GM19468 (cell line): Measurements from ENCODE around the gene NUP155.
"Not testable (repeated sequence)": the region's sequence is repeated elsewhere in the genome, so short reads cannot be mapped to it uniquely, and the experiment has no call there.

ENCODE experiments used
- ATAC-seq: cut with Tn5 transposase; IDR thresholded peaks from one replicate; pipeline ENCODE4 v1.9.1; 2021; ENCODE audit warnings: mild to moderate bottlenecking, moderate library complexity, moderate number of reproducible peaks; ENCODE audit not compliant: unreplicated experiment; ENCODE audit errors: extremely low read depth

Gene NUP155

GRCh38 chr5:37370864-37371726 lies at the start of gene NUP155:
TSS of gene NUP155 (minus strand) at chr5:37371106. CDS start at chr5:37370977, 129 bp downstream.
- peak; percentile 48 for ATAC-seq

GRCh38 chr5:37417347-37417746 lies 46.4 kb upstream of the NUP155 start:
- no peak for ATAC-seq

DNA sequence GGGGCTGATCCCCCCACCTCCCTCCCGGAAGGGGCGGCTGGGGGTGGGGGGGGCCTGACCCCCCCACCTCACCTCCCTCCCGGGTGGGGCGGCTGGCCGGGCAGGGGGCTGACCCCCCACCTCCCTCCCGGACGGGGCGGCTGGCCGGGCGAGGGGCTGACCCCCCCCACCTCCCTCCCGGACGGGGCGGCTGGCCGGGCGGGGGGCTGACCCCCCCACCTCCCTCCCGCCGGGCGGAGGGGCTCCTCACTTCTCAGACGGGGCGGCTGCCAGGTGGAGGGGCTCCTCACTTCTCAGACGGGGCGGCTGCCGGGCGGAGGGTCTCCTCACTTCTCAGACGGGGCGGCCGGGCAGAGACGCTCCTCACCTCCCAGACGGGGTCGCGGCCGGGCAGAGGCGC lies 44.5 kb upstream of the NUP155 start:
- ATAC-seq = not testable (repeated sequence)

DNA sequence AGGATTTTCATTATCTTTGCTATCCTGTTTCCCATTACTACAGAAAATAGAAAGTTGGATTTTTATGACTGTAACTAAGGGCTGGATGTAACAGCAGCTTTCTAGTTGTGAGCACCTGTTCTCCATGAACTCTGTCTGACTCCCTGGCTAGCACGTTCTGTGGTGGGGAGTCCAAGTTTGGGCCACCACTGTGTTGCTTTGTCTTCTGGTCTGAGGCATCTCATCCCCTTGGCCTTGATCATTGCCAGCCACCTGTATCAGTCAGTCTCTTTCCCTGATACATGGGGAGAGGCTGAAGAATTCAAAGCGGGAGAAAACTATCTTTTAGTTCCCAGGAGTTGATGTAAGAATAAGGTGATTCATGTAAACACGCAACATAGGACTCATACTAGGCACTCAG lies 41.6 kb upstream of the NUP155 start:
- no peak for ATAC-seq

- no peak for ATAC-seq
These were observed 29.6 kb upstream of the NUP155 start for GRCh38 chr5:37400501-37400900.

DNA sequence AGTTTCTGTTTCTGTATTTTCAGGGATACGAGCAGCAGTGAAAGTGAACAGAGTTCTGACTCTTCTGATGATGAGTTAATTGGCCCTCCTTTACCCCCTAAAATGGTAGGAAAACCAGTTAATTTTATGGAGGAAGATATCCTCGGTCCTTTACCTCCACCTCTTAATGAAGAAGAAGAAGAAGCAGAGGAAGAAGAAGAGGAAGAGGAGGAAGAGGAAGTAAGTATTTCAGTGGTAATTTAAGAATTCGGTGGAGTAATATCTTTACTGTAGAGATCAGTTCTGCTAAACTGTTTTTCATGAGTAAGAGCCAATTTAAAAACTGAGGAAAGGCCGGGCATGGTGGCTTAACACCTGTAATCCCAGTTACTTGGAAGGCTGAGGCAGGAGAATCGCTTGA lies 25.4 kb upstream of the NUP155 start:
- ATAC-seq = no peak

DNA sequence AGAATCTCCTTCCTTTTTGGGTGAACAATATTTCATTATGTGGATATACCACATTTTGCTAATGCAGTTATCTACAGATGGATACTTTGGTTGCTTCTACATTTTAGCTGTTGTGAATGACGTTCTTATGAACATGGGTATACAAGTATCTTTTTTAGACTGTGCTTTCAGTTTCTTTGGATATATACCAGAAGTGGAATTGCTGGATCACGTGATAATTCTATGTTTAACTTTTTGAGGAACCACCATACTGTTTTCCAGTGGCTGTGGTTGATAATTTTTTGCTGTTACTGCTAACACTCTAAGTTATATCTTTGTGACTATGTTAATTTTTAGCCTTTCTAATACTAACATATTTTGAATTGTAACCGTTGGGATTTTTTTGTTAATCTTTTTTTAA lies 20.7 kb upstream of the NUP155 start:
- ATAC-seq = no peak

DNA sequence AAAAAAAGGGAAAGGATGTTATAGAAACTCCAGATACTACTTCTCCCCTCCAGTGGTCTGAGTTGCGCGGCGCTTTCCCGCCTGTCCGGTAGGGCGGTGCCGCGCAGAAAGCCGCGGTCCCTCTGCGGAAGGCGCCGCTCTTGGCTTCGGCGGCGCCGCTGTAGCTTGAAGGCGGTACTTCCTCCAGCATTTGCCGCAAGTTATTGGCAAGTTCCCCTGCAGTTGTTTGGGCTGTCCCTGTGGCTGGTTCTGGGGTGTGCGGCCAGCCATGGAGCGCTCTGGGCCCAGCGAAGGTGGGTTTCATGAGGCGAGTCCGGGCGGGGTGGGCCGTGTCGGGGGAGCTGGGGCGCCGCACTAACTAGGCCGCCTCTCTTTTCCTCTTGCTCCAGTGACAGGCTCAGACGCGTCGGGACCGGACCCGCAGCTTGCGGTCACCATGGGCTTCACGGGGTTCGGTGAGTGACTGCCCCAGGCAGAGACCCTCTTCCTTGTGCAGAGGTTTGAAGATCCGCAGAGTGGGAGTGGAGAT lies 8.3 kb upstream of the NUP155 start, which contains the start of gene WDR70:
TSS of gene WDR70 (plus strand) at position 219 of the 529 bp plus-strand sequence. CDS start at position 269, 50 bp downstream.
- ATAC-seq = peak; percentile 100

DNA sequence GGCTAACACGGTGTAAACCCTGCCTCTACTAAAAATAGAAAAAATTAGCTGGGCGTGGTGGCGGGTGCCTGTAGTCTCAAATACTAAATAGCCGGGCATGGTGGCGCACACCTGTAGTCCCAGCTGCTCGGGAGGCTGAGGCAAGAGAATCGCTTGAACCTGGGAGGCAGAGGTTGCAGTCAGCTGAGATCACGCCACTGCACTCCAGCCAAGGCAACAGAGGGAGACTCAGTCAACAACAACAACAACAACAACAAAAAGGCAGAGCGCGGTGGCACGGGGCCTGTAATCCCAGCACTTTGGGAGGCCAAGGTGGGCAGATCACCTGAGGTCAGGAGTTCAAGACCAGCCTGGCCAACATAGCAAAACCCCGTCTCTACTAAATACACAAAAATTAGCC lies 7.2 kb upstream of the NUP155 start:
- ATAC-seq = not testable (repeated sequence)

- no peak for ATAC-seq
These were observed 4.2 kb upstream of the NUP155 start for GRCh38 chr5:37375091-37375490.

GRCh38 chr5:37370550-37370863 lies 399 bp downstream of the NUP155 start:
- ATAC-seq = no peak

DNA sequence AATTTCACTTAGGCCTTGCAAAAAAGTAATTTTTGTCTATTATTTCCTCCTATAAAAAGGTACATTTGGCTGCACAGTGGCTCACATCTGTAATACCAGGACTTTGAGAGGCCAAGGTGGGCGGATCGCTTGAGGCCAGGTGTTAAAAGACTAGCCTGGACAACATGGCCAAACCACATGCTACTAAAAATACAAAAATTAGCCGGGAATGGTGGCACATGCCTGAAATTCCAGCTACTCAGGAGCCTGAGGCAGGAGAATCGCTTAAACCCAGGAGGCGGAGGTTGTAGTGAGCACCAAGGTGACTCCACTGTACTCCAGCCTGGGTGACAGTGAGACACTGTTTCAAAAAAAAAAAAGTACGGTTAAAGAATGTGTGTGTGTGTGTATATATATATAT lies 15.7 kb downstream of the NUP155 start:
- no peak for ATAC-seq

DNA sequence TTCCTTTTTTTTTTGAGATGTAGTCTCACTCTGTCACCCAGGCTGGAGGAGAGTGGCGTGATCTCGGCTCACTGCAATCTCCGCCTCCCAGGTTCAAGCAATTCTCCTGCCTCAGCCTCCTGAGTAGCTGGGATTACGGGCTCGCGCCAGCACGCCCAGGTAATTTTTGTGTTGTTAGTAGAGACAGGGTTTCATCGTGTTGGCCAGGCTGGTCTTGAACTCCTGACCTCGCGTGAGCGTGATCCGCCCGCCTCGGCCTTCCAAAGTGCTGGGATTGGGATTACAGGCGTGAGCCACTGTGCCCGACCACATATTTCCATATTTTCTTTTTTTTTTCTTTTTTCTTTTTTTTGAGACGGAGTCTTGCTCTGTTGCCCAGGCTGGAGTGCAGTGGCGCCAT lies 28.2 kb downstream of the NUP155 start:
- not testable (repeated sequence) for ATAC-seq

GRCh38 chr5:37334754-37335153 lies 36.2 kb downstream of the NUP155 start:
- ATAC-seq = not testable (repeated sequence)

GRCh38 chr5:37326536-37326935 lies 44.4 kb downstream of the NUP155 start:
- no peak for ATAC-seq

DNA sequence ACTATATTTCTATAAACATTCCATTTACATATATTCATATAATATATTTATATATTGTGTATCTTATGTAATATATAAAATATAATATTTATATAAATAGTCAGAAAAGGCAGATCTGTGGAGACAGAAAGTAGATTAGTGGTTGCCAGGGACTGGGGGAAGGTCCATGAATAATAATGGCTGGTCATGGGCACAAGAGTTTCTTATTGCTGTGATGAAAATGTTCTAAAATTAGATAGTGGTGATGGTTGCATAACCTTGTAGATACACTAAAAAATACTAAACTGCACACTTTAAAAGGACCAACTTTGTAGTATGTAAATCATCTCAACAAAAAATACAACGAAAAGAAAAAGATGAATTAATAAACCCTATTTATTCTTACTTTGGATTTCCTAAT lies 47.3 kb downstream of the NUP155 start:
- no peak for ATAC-seq

GRCh38 chr5:37319037-37319782 lies 51.7 kb downstream of the NUP155 start:
- ATAC-seq = no peak

DNA sequence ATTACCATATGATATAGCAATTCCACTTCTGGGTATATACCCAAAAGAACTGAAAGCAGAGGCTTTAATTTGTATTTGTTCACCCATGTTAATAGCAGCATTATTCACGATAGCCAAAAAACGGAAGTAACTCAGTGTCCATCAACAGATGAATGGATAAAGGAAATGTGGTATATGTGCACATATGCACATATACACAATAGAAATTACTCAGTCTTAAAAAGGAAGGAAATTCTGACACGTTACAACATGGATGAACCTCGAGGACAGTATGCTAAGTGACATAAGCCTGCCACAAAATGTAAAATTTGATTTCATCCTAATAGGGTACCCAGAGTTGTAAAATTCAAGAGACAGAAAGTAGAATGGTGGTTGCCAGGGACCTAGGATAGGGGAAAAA lies 54.9 kb downstream of the NUP155 start:
- no peak for ATAC-seq

- ATAC-seq = no peak
These were observed 60.5 kb downstream of the NUP155 start for GRCh38 chr5:37310360-37310759.

DNA sequence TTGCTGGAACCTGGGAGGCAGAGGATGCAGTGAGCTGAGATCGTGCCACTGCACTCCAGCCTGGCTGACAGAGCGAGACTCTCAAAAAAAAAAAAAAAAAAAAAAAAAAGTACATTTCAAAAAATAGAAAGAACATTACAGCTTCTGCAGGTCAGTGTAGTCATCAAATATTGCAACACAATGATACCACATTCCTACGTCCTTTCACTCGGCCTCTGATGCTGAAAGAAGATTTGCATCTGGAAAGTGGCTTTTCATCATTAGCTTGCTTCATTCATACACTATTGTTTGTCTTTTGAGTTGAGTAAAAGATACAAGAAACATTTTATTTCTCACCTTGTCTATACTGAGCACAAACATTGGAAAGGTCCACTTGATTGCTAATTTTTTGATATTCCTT lies 62.1 kb downstream of the NUP155 start:
- ATAC-seq = no peak

DNA sequence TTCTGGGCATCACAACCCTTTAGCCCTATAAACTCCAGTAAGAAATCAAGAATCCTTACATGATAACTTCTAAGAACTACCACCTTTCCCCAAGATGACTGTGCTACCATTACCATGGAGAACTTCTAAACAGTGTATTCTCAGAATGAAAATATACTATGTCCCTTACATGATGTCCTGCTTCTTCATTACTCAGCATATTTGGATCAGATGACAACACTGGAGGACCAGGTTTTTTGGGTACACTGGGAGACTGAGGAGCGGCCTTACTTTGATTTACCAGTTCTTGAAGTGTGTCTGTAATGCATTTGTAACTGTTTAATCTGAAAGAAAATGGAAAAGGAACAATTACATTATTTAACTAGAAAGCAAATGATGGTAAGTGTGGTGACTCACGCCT lies 66.0 kb downstream of the NUP155 start:
- ATAC-seq = no peak
